ENCODE results near the gene DCANP1.

Gene DCANP1

DNA sequence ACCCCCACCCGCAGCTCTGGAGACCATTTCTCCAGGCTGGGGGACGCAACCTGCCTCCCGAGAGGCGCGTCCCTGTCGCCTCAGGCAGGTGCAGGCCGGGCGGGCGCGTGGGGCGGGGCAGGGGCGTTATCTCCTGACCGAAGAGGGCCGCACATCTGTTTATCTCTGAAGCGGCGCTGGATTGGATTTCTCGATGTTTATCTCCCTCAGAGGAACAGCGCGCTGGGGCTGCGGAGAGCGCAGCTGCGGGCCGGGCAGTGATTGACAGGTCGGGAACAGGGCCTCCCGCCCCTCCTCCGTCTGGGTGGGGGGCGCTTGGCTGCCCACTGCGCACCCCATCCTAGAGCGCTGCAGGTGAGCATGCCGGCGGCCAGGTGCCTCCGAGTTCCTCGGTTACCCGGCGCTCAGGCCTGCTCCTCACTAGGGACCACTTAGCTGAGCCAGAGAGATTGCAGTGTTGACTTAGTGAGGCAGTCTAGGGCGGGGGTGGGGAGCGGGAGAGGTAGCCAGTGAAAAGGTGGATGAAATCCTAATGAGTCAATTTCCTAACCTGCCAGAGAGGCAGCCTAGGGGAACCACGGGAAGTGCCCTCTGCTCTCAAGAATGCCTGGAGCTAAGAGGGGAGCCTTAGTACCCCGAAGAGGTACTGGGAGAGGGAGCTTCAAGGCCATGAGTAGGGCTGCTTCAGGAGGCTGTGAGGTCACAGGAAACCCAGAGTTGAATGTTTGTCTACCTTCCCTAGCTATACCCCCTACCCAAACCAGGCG is 44.6 kb upstream of the DCANP1 start:
- DNase-seq (ENCODE audit: low spot score) (peak; percentile 91), ATAC-seq (ENCODE audit: low read depth) (peak; percentile 80)
- no peaks in the 10 kb centered on the region for H3K9me3 ChIP-seq (ENCODE audit: severe bottlenecking)
- no peaks in the 10 kb centered on the region for H3K36me3 ChIP-seq (ENCODE audit: low read depth)
- H3K27ac ChIP-seq (ENCODE audit: poor library complexity, severe bottlenecking), result peak overlapping the region; percentile 90
- no peak overlapping the region for H3K4me3 ChIP-seq (ENCODE audit: severe bottlenecking)
- TF ChIP-seq, protein P1, sequence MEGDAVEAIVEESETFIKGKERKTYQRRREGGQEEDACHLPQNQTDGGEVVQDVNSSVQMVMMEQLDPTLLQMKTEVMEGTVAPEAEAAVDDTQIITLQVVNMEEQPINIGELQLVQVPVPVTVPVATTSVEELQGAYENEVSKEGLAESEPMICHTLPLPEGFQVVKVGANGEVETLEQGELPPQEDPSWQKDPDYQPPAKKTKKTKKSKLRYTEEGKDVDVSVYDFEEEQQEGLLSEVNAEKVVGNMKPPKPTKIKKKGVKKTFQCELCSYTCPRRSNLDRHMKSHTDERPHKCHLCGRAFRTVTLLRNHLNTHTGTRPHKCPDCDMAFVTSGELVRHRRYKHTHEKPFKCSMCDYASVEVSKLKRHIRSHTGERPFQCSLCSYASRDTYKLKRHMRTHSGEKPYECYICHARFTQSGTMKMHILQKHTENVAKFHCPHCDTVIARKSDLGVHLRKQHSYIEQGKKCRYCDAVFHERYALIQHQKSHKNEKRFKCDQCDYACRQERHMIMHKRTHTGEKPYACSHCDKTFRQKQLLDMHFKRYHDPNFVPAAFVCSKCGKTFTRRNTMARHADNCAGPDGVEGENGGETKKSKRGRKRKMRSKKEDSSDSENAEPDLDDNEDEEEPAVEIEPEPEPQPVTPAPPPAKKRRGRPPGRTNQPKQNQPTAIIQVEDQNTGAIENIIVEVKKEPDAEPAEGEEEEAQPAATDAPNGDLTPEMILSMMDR (IDR thresholded peaks at IDR 0.05; ENCODE audit: poor library complexity, severe bottlenecking), result no peak
- H3K27me3 ChIP-seq (ENCODE audit: insufficient read depth, poor library complexity, severe bottlenecking), result no peaks in the 10 kb centered on the region
- H3K4me1 ChIP-seq (ENCODE audit: insufficient read depth, poor library complexity, severe bottlenecking), result peaks cover 49% of the 10 kb centered on the region

DNA sequence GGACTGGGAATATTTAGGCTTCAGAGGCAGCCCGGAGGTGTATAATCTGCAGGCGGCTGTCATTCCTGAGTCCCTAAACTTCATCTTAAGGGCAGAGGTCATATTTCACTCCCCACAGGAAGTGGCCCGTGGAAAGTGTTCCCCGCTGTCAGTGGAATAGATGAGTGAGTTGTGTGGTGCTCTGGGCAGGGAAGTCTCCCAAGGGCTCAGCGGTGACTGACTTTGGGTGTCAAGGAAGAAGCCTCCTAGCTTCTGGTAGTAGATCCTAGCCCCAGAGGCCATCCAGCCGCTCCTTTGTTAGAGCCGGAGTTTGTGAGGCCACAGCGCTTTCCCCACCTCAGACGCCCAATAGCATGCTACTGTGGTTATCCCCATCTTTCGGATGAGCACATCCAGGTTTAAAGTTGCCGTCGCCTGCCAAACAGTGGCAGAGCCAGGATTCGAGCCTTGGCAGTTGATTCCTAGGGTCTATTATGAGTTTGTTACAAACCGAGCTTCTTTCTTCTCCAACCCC is 43.9 kb upstream of the DCANP1 start:
- Histone ChIP-seq H3K27me3 (ENCODE audit: insufficient read depth, poor library complexity, severe bottlenecking) (no peaks in the 10 kb centered on the region), H3K9me3 (ENCODE audit: severe bottlenecking) (no peaks in the 10 kb centered on the region), H3K27ac (ENCODE audit: poor library complexity, severe bottlenecking) (peak overlapping the region; percentile 90), H3K36me3 (ENCODE audit: low read depth) (no peaks in the 10 kb centered on the region), H3K4me1 (ENCODE audit: insufficient read depth, poor library complexity, severe bottlenecking) (peaks cover 49% of the 10 kb centered on the region), H3K4me3 (ENCODE audit: severe bottlenecking) (no peak overlapping the region)
- ATAC-seq (ENCODE audit: low read depth) (no peak), DNase-seq (ENCODE audit: low spot score) (no peak)
- TF ChIP-seq, protein P1 (IDR thresholded peaks at IDR 0.05; ENCODE audit: poor library complexity, severe bottlenecking), result no peak

GRCh38 chr5:135490245-135491037 is 43.3 kb upstream of the DCANP1 start:
- Histone ChIP-seq H3K27ac (ENCODE audit: poor library complexity, severe bottlenecking) (no peak overlapping the region), H3K4me1 (ENCODE audit: insufficient read depth, poor library complexity, severe bottlenecking) (peaks cover 49% of the 10 kb centered on the region), H3K27me3 (ENCODE audit: insufficient read depth, poor library complexity, severe bottlenecking) (no peaks in the 10 kb centered on the region), H3K36me3 (ENCODE audit: low read depth) (no peaks in the 10 kb centered on the region), H3K4me3 (ENCODE audit: severe bottlenecking) (no peak overlapping the region), H3K9me3 (ENCODE audit: severe bottlenecking) (no peaks in the 10 kb centered on the region)
- TF ChIP-seq, protein P1 (IDR thresholded peaks at IDR 0.05; ENCODE audit: poor library complexity, severe bottlenecking), result no peak
- no peak for DNase-seq (ENCODE audit: low spot score)
- ATAC-seq (ENCODE audit: low read depth), result no peak

GRCh38 chr5:135489466-135490244 is 42.5 kb upstream of the DCANP1 start:
- Histone ChIP-seq H3K4me3 (ENCODE audit: severe bottlenecking) (no peak overlapping the region), H3K36me3 (ENCODE audit: low read depth) (no peaks in the 10 kb centered on the region), H3K9me3 (ENCODE audit: severe bottlenecking) (no peaks in the 10 kb centered on the region), H3K27me3 (ENCODE audit: insufficient read depth, poor library complexity, severe bottlenecking) (no peaks in the 10 kb centered on the region), H3K27ac (ENCODE audit: poor library complexity, severe bottlenecking) (no peak overlapping the region), H3K4me1 (ENCODE audit: insufficient read depth, poor library complexity, severe bottlenecking) (peaks cover 49% of the 10 kb centered on the region)
- TF ChIP-seq, protein P1 (IDR thresholded peaks at IDR 0.05; ENCODE audit: poor library complexity, severe bottlenecking), result no peak
- DNase-seq (ENCODE audit: low spot score), result no peak
- no peak for ATAC-seq (ENCODE audit: low read depth)
